T47D (cell line): Measurements from ENCODE around the gene ANO1.

Experiments used
- DNase-seq, 2 experiments: peaks; one replicate each; pipeline versions ENCODE4 v3.0.0 to v3.0.0-alpha.2; 2011 to 2012; ENCODE audit warnings: low read depth in 1 of 2, low spot score in 1 of 2
- JUND ChIP-seq: IDR thresholded peaks from 2 replicates; pipeline ENCODE4 v1.6.1; 2012; ENCODE audit warnings: low read depth
- in situ Hi-C: cut with HindIII; loops from 2 replicates; pipeline ENCODE4 v1.10.0; 2016; ENCODE audit warnings: low sequenced_read_pairs, low pct_unique_long_range_greater_than_20kb

The ANO1 gene

DNA sequence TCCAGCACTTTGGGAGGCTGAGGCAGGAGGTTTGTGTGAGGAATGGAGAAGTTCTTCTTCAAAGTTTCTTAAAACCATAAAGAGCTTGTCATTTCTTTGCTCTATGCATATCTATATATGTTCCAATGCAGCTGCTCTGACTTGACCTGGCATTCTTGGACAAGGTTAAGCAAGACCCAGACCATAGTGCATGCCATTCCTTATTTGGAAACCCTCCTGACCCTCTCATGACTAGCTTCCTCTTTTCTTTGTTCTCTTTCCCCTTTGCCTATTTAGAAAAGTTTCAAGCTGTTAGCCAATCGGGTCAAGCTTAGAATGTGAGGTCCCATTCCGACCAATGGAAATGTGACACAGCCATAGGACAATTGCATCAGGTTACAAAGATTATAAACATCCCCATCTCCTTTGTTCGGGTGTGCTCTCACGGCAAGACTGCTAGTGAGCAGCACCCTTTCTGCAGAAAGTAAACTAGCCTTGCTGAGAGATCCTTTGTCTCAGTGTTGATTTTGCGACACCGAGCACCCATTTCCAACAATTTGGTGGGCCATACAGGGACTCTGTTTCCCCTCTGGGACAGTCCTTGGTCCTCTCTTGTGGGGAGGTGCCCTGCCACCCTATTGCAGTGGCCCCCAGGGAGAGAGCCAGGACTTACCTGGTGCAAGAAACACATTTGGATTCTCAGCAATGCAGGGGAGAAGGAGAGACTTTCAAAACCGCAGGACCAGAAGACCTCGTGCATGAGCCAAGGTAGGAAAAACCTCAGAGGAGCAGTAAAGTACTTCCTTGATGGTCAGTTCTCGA lies 39.9 kb upstream of the ANO1 start:
- in situ Hi-C loops, result no loop called here
- DNase-seq, result no peak
- no peak for TF ChIP-seq JUND

GRCh38 chr11:70040452-70040851 lies 37.7 kb upstream of the ANO1 start:
- in situ Hi-C loops, result no loop called here
- DNase-seq, result no peak
- no peak for TF ChIP-seq JUND

DNA sequence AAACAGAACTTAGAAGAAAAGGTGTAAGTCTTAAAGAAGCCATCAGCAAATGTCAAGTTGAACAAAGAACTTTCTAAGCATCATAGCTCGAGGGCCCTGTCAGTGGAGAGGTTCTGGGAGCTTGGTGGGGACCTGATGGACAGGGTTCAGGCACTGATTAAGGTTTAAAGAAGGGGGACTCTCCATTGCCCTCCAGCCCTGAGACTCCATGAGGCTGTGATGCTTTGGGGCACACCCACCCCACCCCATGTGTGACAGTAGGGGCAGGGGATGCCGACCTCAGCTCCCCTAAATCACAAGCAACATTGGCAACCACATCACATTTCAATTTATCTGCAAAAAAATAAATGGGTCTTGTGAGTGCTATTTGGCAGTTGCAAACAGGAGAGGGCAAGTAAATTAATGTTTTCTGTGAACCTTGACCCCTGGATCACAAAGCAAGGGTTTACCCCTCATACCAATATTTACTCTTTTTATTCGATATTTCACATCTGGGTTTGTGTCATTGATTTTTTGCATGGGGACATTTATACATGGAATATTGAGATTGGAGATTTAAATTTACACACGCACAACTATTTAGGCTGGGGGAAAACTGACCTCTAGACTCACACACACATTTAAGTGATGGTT lies 37.1 kb upstream of the ANO1 start:
- in situ Hi-C loops, result no loop called here
- TF ChIP-seq JUND, result no peak
- DNase-seq, result no peak

DNA sequence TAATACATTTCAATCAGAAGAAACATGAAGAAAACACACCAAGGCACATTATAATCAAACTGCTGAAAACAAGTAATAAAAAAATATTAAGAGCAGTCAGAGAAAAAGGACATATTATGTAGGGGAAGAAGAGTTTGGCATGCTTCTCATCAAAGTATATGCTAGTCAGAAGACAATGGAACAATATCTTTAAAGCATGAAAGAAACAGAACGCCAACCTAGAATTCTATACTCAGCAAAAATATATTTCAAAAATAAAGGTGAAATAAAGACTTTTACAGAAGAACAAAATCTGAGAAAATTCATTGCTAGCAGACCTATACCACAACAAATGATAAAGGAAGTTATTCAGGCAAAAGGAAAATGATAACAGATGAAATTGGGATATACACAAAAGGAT lies 34.6 kb upstream of the ANO1 start:
- no peak for TF ChIP-seq JUND
- DNase-seq, result no peak
- in situ Hi-C loops, result no loop called here

GRCh38 chr11:70046089-70046488 lies 32.0 kb upstream of the ANO1 start:
- in situ Hi-C loops, result no loop called here

DNA sequence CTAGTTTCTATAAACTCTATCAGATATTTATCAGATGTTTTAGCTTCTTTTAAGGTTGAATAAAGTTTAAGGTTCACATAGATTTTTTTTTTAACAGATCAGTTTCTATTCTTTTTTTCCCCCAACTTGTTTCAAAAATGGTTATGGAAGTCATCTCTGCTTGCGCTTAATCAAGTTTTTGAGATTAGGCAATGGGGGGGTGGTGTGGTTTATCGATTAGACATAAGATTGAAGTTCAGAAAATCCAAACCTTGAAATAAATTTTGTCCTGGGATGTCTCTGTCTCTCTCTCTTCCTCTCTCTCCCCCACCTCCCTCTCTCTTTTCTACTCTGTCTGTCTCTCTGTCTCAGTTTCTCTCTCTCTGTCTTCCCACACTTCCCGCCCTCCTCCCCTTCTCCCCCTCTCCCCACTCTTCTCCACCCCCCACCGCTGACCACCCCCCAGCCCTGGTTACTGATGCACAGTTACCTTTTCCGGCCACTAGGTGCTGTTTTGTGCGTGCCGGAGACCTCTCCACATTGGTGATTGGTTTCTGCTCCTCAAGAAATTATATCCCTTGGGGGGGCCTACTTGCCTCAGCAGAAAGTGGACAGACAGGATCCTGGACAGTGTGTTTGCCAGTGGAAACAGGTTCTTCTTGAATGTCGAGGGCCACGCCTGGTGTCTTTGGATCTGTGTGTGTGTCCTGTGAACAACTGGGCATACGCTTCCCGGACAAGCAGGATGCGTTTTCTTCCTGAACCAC lies 29.7 kb upstream of the ANO1 start:
- in situ Hi-C loops, result no loop called here
- no peak for TF ChIP-seq JUND
- DNase-seq, result peak; percentile 67 to 100

More at GRCh38 chr11:70046089-70046488, 32.0 kb upstream of the ANO1 start:
- no peak for TF ChIP-seq JUND
- DNase-seq, result no peak

DNA sequence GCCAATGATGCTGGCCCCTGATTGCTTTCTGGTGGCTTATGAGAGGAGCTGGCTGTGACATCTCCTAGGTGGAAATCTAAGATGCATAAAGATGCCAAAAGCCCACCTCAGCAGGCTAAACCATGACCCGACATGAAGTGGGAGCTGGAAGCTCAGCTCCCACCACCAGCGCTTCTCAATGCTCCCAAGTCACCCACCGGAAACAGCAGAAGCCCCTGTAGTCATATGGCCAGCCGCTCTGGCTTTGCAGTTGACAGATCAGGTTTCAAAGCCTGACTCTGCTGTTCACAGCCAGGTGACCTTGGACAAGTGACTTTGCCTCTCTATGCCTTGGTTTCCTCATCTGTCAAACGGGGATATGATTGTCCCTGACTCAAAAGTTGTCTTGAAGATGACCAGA lies 29.1 kb upstream of the ANO1 start:
- peak in 1 of 2 experiments; percentile 24 for DNase-seq

DNA sequence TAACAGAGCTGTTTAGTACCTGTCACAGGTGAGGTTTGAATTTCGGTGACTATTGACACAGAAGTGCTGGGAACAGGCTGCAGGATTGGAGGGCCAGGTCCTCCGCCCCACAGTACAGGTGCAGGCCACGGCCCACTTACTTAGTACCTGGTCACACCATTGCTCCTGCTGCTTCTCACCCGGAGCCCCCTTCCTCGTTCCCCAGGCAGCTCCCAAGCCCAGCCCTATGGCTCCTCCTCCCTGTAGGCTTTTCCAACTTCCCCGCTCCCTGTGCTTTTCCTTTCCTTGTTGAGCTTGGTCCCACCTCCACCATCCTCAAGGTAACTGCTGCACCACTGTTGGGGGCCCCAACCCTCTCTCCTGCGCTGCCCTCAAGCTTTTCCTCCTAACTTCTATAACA lies 27.9 kb upstream of the ANO1 start:
- DNase-seq, result no peak
- in situ Hi-C loops, result no loop called here

More for the DNA sequence above, 29.1 kb upstream of the ANO1 start:
- in situ Hi-C loops, result no loop called here
- no peak for TF ChIP-seq JUND

GRCh38 chr11:70054004-70054403 lies 24.1 kb upstream of the ANO1 start:
- TF ChIP-seq JUND, result no peak
- no peak for DNase-seq
- in situ Hi-C loops, result no loop called here

More for the DNA sequence above, 27.9 kb upstream of the ANO1 start:
- no peak for TF ChIP-seq JUND

- DNase-seq, result no peak
- in situ Hi-C loops, result no loop called here
- TF ChIP-seq JUND, result no peak
Measured at GRCh38 chr11:70055444-70055843, 22.7 kb upstream of the ANO1 start.

- no peak for TF ChIP-seq JUND
- in situ Hi-C loops, result no loop called here
- no peak for DNase-seq
Measured at GRCh38 chr11:70057080-70057479, 21.0 kb upstream of the ANO1 start.

DNA sequence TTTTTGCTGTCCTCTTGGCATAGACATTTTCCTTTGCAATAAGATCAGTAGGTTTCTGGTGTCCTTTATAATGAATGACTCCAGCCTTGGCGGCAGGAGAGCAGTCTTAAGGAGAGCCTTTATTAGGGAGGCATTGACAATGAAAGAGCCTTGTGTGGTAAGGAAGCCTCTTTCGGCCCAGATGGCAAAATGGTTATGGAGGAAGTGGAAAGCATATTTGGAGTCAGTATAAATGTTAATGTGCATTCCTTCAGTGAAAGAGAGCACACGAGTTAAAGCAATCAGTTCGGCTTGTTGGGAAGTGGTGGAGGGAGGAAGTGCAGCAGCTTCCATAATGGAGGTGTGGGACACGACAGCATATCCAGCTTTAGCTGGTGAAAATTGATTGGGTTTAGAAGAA lies 18.1 kb upstream of the ANO1 start:
- TF ChIP-seq JUND, result no peak
- in situ Hi-C loops, result no loop called here
- no peak for DNase-seq

- TF ChIP-seq JUND, result no peak
- in situ Hi-C loops, result no loop called here
Measured at GRCh38 chr11:70060611-70061293, 17.4 kb upstream of the ANO1 start.

More at GRCh38 chr11:70060611-70061293, 17.4 kb upstream of the ANO1 start:
- no peak for DNase-seq
